CD4-positive, alpha-beta T cell treated with Interleukin-12 subunit alpha and Interleukin-12 subunit beta, for 1 hour (primary cell): ENCODE results near the gene GAN.

Experiments used
- DNase-seq: peaks from one replicate; pipeline ENCODE4 v3.0.0-alpha.2; 2020

GAN gene

GRCh38 chr16:81435103-81435502 is 120.3 kb downstream of the GAN start:
- no peak for DNase-seq

GRCh38 chr16:81435567-81435966 is 120.8 kb downstream of the GAN start:
- DNase-seq = no peak

GRCh38 chr16:81436386-81436785 is 121.6 kb downstream of the GAN start:
- DNase-seq = no peak

- no peak for DNase-seq
Measured at GRCh38 chr16:81437865-81438264, 123.1 kb downstream of the GAN start.
